Stimulated activated naive CD4-positive, alpha-beta T cell (primary cell): ENCODE measurements around the gene CEP350.
"Not testable (repeated sequence)": the region's sequence is repeated elsewhere in the genome, so short reads cannot be mapped to it uniquely, and the experiment has no call there.

Source experiments
- DNase-seq, 6 experiments: peaks; one replicate each; lab custom pipeline; 2025; lab: John Stamatoyannopoulos, UW

Gene CEP350

GRCh38 chr1:179984101-179984500 lies 29.5 kb downstream of the CEP350 start:
- DNase-seq = no peak

GRCh38 chr1:179984942-179985341 lies 30.3 kb downstream of the CEP350 start:
- DNase-seq = no peak

- no peak for DNase-seq
These were observed 36.2 kb downstream of the CEP350 start for GRCh38 chr1:179990847-179991246.

- no peak for DNase-seq
These were observed 41.0 kb downstream of the CEP350 start for GRCh38 chr1:179995576-179995975.

GRCh38 chr1:179996099-179996498 lies 41.5 kb downstream of the CEP350 start:
- no peak for DNase-seq

GRCh38 chr1:180000575-180000974 lies 46.0 kb downstream of the CEP350 start:
- no peak for DNase-seq

- no peak for DNase-seq
These were observed 47.8 kb downstream of the CEP350 start for GRCh38 chr1:180002437-180002836.

- DNase-seq = no peak
These were observed 48.6 kb downstream of the CEP350 start for GRCh38 chr1:180003026-180003695.

GRCh38 chr1:180006762-180007161 lies 52.2 kb downstream of the CEP350 start:
- not testable (repeated sequence) for DNase-seq

GRCh38 chr1:180020017-180020416 lies 65.4 kb downstream of the CEP350 start:
- DNase-seq = no peak

GRCh38 chr1:180026556-180026955 lies 71.9 kb downstream of the CEP350 start:
- DNase-seq = no peak

GRCh38 chr1:180027949-180028445 lies 73.4 kb downstream of the CEP350 start:
- DNase-seq = no peak

GRCh38 chr1:180028864-180029263 lies 74.3 kb downstream of the CEP350 start:
- no peak for DNase-seq

- DNase-seq = no peak
These were observed 75.0 kb downstream of the CEP350 start for GRCh38 chr1:180029524-180030135.

- DNase-seq = no peak
These were observed 77.1 kb downstream of the CEP350 start for GRCh38 chr1:180031664-180032063.

GRCh38 chr1:180033390-180033789 lies 78.8 kb downstream of the CEP350 start:
- DNase-seq = no peak

- no peak for DNase-seq
These were observed 85.4 kb downstream of the CEP350 start for GRCh38 chr1:180040034-180040433.

GRCh38 chr1:180041582-180041981 lies 87.0 kb downstream of the CEP350 start:
- DNase-seq = no peak

- no peak for DNase-seq
These were observed 88.5 kb downstream of the CEP350 start for GRCh38 chr1:180042988-180043622.

GRCh38 chr1:180043785-180044184 lies 89.2 kb downstream of the CEP350 start:
- no peak for DNase-seq

- DNase-seq = no peak
These were observed 92.1 kb downstream of the CEP350 start for GRCh38 chr1:180046674-180047073.

- DNase-seq = no peak
These were observed 99.3 kb downstream of the CEP350 start for GRCh38 chr1:180053594-180054567.
